Endothelial cell of umbilical vein (primary cell): ENCODE results near the gene FIZ1. TPM values are rescaled to one million over a fixed set of nuclear protein-coding genes. Genes with fewer than 3 reads are reported as not detected.

Source experiments
- BruUV-seq: library from RNA; stranded (reverse); fragments of 400-500 nt; replicated peaks from 2 replicates; lab custom pipeline; 2021; lab: Mats Ljungman, UMichigan
- CTCF ChIA-PET: fragments of 300-600, 350-600 bp; sonication (Branson Sonifier 250); formaldehyde crosslinking; loops from one replicate; lab custom pipeline; 2021; ENCODE audit warnings: antibody characterized with exemption, inconsistent platforms; lab: Charles Lee
- POLR2A ChIA-PET: fragments of 300-600, 350-600 bp; sonication (Branson Sonifier 250); formaldehyde crosslinking; loops from one replicate; lab custom pipeline; 2021; ENCODE audit warnings: antibody characterized with exemption, inconsistent platforms; lab: Charles Lee
- DNase-seq: peaks from one replicate; pipeline ENCODE4 v3.0.0-alpha.2; 2011; ENCODE audit warnings: low read depth, low spot score
- FAIRE-seq: peaks from 2 replicates; lab custom pipeline; 2011; peaks lifted over from hg19 to GRCh38; lab: Jason Lieb, UNC
- H2AFZ ChIP-seq: 2 replicates; pipeline ENCODE4 v1.6.0; 2012; ENCODE audit warnings: low read depth, low read length, control low read depth, inconsistent platforms
- H3K27ac ChIP-seq: 2 replicates; pipeline ENCODE4 v1.5.1; 2011; ENCODE audit warnings: low read depth, mild to moderate bottlenecking, control low read depth, low read length, moderate library complexity; ENCODE audit not compliant: insufficient read depth
- H3K27me3 ChIP-seq, 2 experiments: 2 replicates each; pipeline versions ENCODE4 v1.6.0 to v1.6.1; 2011; ENCODE audit warnings: low read length in 2 of 2, mixed read lengths in 1 of 2; ENCODE audit not compliant: control insufficient read depth in 2 of 2, insufficient read depth in 2 of 2
- H3K36me3 ChIP-seq, 2 experiments: 2 replicates in 1 of 2; 3 replicates in 1 of 2; pipeline ENCODE4 v1.5.1; 2011; ENCODE audit warnings: low read length in 2 of 2, mild to moderate bottlenecking in 1 of 2, moderate library complexity in 1 of 2; ENCODE audit not compliant: control insufficient read depth in 2 of 2, insufficient read depth in 2 of 2; ENCODE audit errors: extremely low read depth in 1 of 2
- H3K4me1 ChIP-seq: 3 replicates; pipeline ENCODE4 v1.5.1; 2011; ENCODE audit warnings: mild to moderate bottlenecking, low read length; ENCODE audit not compliant: control insufficient read depth, insufficient read depth; ENCODE audit errors: extremely low read depth
- H3K4me2 ChIP-seq: 2 replicates; pipeline ENCODE4 v1.6.1; 2011; ENCODE audit warnings: low read length, control low read depth, mixed read lengths; ENCODE audit not compliant: insufficient read depth
- H3K4me3 ChIP-seq, 3 experiments: fragments of 200-600 bp in 1 of 3; sonication (generic), shearing (Covaris generic) in 1 of 3; replicated peaks in 1 of 3; 2 replicates each; pipeline ENCODE4 v1.5.1; 2011 to 2016; ENCODE audit warnings: control low read depth in 3 of 3, low read length in 3 of 3, mild to moderate bottlenecking in 2 of 3, inconsistent platforms in 1 of 3, low read depth in 1 of 3, moderate library complexity in 1 of 3; ENCODE audit not compliant: insufficient read depth in 1 of 3
- H3K79me2 ChIP-seq: 2 replicates; pipeline ENCODE4 v1.6.0; 2012; ENCODE audit warnings: low read length, inconsistent platforms; ENCODE audit not compliant: control insufficient read depth, insufficient read depth
- H3K9ac ChIP-seq: replicated peaks from 2 replicates; pipeline ENCODE3; 2011; ENCODE audit warnings: low read length, control low read depth; ENCODE audit not compliant: insufficient read depth; ENCODE audit errors: extremely low read depth
- H3K9me1 ChIP-seq: replicated peaks from 3 replicates; pipeline ENCODE4 v1.6.0; 2011; ENCODE audit warnings: mild to moderate bottlenecking, low read length; ENCODE audit not compliant: control insufficient read depth, insufficient read depth; ENCODE audit errors: extremely low read depth
- H3K9me3 ChIP-seq: replicated peaks from 2 replicates; pipeline ENCODE4 v1.5.1; 2012; ENCODE audit warnings: low read length, inconsistent platforms; ENCODE audit not compliant: control insufficient read depth, insufficient read depth
- H4K20me1 ChIP-seq: replicated peaks from 2 replicates; pipeline ENCODE3; 2011; ENCODE audit warnings: mild to moderate bottlenecking, low read length; ENCODE audit not compliant: control insufficient read depth, insufficient read depth; ENCODE audit errors: extremely low read depth
- CTCF ChIP-seq, 2 donors: IDR thresholded peaks; 1 replicate in 1 of 2; 2 replicates in 1 of 2; pipeline ENCODE4 v1.5.1; 2011; ENCODE audit warnings: low read length in 2 of 2, mild to moderate bottlenecking in 2 of 2, moderate library complexity in 2 of 2, control low read depth in 1 of 2, inconsistent platforms in 1 of 2, low read depth in 1 of 2; ENCODE audit not compliant: insufficient read depth in 1 of 2; ENCODE audit errors: extremely low read depth in 1 of 2
- EZH2 ChIP-seq: IDR thresholded peaks from 2 replicates; pipeline ENCODE4 v1.6.1; 2012; ENCODE audit warnings: borderline replicate concordance, low read depth, mild to moderate bottlenecking, moderate library complexity, low read length, inconsistent platforms; ENCODE audit not compliant: severe bottlenecking
- FOS ChIP-seq: IDR thresholded peaks from 2 replicates; pipeline ENCODE4 v1.6.1; 2011; ENCODE audit warnings: mild to moderate bottlenecking, low read length, moderate library complexity, borderline replicate concordance; ENCODE audit not compliant: insufficient read depth
- GATA2 ChIP-seq: IDR thresholded peaks from 2 replicates; pipeline ENCODE4 v1.7.0; 2011; ENCODE audit warnings: low read depth, mild to moderate bottlenecking, moderate library complexity, mixed read lengths, low read length; ENCODE audit not compliant: insufficient read length, insufficient read depth
- JUN ChIP-seq: IDR thresholded peaks from 2 replicates; pipeline ENCODE4 v1.6.1; 2011; ENCODE audit warnings: borderline replicate concordance, low read depth; ENCODE audit not compliant: insufficient read length, insufficient read depth
- MAX ChIP-seq: IDR thresholded peaks from 2 replicates; pipeline ENCODE4 v1.6.1; 2011; ENCODE audit not compliant: insufficient read depth, insufficient read length
- MYC ChIP-seq: IDR thresholded peaks from one replicate; pipeline ENCODE4 v1.6.1; 2011; ENCODE audit warnings: mild to moderate bottlenecking, low read depth, low read length
- POLR2AphosphoS5 ChIP-seq: IDR thresholded peaks from 2 replicates; pipeline ENCODE4 v1.6.1; 2012; ENCODE audit warnings: low read depth, mild to moderate bottlenecking, control low read depth, low read length, moderate library complexity; ENCODE audit not compliant: insufficient read depth
- dilution Hi-C: fragments of 300-500 bp; cut with MboI; formaldehyde crosslinking; loops from one replicate; pipeline ENCODE4 v1.15.0; 2019; ENCODE audit warnings: low sequenced_read_pairs; ENCODE audit not compliant: extremely low pct_ligation_motif_present
- intact Hi-C: fragments of 100-400 bp; cut with micrococcal nuclease; formaldehyde crosslinking; loops from one replicate; pipeline ENCODE4 v1.10.0; 2022
- polyA plus RNA-seq, 4 experiments: library from polyadenylated mRNA; depleted of rRNA in 3 of 4; stranded (reverse) in 3 of 4; unstranded in 1 of 4; fragments of >200 nt; gene quantifications; 2 replicates each; pipeline versions ENCODE4 v1.2.1 to v1.2.3, GENCODE V29; 2011 to 2012; ENCODE audit warnings: missing spikeins in 1 of 4
- total RNA-seq: library from RNA; stranded (reverse); gene quantifications from 2 replicates; pipeline ENCODE4 v1.2.3, GENCODE V29; 2021

FIZ1 gene
- total and polyA plus RNA-seq, 2 donors (not counting 3 experiments of a cell fraction or from before 2014, with no cell fraction given): 6.6 to 15.6 TPM

GRCh38 chr19:55566823-55567222 is 32.5 kb downstream of the FIZ1 start:
- DNase-seq: no peak

More at GRCh38 chr19:55566823-55567222, 32.5 kb downstream of the FIZ1 start:
- Histone ChIP-seq H3K4me2 (no peak overlapping the region), H3K9me3 (no peaks in the 10 kb centered on the region), H3K27me3 (peaks cover 0 to 2% of the 10 kb centered on the region in 2 experiments), H3K4me1 (no peaks in the 10 kb centered on the region), H3K79me2 (no peaks in the 10 kb centered on the region), H3K36me3 (no peaks in the 10 kb centered on the region), H3K4me3 (no peak overlapping the region), H3K9ac (no peak overlapping the region), H3K9me1 (no peaks in the 10 kb centered on the region), H2AFZ (no peak overlapping the region), H3K27ac (no peak overlapping the region), H4K20me1 (no peaks in the 10 kb centered on the region)
- dilution Hi-C loops (no loop called here), intact Hi-C loops (no loop called here)
- CTCF ChIA-PET: no interaction called here
- FAIRE-seq: no peak
- TF ChIP-seq FOS (no peak), MYC (no peak), MAX (no peak), JUN (no peak), EZH2 (no peak), POLR2AphosphoS5 (no peak), CTCF (IDR thresholded peaks at IDR 0.05; ENCODE audit: extremely low read depth in 1 of 2, insufficient read depth in 1 of 2, low read depth in 1 of 2, low read length in 2 of 2) (no peak), GATA2 (no peak)
- POLR2A ChIA-PET: no interaction called here
- BruUV-seq: no TSS peak
